GM21526 (cell line): ENCODE results near the gene AP1M1.

Experiments
- ATAC-seq: cut with Tn5 transposase; IDR thresholded peaks from one replicate; pipeline ENCODE4 v1.9.1; 2021; ENCODE audit warnings: moderate library complexity; ENCODE audit not compliant: unreplicated experiment, low FRiP score

The AP1M1 gene

DNA sequence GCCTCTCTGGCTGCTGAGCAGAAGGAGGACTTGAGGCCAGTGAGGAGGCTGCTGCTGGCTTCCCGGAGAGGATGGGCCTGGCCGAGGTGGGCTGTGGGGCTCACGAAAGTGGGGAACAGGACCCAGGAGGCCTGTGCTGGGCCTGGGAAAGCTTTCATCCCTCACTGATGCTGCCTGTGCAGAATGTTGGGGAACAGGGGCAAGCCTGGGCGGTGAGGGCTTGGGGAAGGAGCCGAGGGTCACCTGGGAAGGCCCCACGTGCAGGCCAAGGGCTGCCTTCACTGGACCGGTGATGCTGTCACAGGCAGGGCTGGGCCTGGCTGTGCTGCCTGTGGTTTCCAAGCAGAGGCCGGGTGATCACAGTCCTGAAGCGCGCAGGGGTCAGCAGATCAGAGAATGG is 9.4 kb downstream of the AP1M1 start:
- ATAC-seq, result no peak

DNA sequence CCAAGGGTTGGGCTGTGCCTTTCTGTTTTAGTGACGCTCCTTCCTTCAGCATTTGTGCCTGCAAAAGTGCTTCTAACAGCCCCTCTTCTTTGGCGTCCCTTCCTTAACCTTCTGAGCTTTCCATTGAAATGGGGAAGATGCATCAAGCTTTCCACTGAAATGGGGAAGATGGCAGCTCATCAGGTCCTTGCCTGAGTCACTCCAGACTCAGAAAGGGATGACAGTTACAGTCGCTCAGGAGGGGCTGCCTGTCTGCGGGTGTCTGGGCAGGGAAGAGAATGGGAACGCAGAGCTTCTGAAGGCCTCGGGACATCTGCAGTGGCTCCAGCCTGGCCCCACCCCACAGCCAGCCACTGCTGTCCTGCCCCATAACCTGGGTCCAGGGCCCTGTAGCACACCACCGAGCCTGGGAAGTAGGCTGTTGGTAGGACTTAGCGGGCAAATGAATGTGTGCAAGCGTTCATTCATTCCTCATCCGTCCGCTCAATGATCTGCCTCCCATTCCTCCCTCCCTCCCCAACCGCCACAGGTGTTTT is 9.8 kb downstream of the AP1M1 start:
- no peak for ATAC-seq

DNA sequence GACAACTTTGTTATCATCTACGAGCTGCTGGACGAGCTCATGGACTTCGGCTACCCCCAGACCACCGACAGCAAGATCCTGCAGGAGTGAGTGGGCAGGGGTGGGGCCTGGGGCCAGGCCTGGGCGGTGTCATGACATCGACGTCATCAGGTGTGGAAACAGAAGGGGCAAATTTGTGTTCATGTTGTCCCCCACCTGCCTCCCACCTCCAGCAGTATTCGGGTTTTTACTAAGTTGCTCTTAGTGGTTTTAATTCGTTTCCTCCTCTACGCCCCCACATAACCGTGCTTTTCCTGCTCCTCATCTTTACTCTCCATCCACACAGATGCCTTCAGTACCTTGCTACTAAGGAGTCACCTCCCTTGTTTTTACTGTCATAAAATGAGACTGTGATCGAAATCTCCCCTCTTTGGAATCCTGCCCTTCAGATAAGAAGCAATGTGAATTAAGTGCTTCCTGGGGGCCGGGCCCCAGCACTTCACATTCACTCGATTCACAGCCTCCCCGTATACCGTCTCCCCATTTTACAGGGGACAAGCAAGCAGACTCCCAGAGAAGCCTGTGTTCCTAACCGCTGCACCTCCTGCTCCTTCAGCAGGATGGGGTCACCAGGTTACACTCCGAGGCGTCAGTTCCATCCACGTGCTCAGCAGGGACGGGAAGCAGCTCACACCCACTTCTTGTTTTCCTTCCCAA is 10.5 kb downstream of the AP1M1 start:
- ATAC-seq, result no peak

DNA sequence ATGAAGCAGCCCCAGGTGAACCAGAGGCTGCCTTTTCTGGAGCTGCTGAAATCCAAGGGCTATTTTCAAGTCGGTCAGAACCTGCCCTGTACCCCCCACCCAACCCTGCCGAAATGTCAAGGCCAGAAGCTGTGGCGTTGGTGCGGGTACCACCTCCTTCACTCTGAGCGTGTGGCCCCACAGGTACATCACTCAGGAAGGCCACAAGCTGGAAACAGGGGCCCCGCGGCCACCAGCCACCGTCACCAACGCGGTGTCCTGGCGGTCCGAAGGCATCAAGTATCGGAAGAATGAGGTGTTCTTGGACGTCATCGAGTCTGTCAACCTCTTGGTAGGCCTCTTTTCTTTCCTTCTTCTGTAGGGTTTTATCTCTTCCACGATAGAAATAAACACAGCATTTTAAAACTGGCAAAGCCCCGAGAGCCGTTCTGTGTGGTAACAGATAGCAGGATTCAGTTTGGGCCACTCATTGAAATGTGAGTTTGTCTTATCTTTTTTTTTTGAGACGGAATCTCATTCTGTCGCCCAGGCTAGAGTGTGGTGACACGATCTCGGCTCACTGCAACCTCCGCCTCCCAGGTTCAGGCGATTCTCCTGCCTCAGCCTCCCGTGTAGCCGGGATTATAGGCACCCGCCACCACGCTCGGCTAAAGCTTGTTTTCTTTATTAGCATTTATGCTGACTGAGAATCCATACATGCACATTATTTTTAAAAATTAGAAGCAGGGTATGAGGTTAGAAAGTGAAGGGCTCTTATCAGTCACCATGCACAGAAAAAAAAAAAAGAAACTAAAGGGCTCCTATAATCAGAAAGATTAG is 11.3 kb downstream of the AP1M1 start:
- no peak for ATAC-seq

DNA sequence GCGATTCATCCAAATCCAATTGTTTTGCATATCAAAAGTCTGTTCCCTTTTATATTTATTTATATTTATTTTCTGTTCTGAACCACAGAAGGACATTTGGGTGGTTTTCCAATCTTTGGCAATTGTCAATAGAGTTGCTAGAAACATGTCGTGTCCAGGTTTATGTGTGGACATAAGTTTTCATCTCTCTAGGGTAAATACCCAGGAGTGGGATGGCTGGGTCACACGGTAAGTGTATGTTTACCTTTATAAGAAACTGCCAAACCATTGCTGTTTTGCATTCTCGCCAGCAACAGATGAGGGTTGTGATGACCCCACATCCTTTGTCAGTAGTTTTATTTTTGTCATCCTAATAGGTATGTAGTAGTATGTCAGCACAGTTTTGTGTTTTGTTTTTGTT is 12.5 kb downstream of the AP1M1 start:
- ATAC-seq, result no peak

DNA sequence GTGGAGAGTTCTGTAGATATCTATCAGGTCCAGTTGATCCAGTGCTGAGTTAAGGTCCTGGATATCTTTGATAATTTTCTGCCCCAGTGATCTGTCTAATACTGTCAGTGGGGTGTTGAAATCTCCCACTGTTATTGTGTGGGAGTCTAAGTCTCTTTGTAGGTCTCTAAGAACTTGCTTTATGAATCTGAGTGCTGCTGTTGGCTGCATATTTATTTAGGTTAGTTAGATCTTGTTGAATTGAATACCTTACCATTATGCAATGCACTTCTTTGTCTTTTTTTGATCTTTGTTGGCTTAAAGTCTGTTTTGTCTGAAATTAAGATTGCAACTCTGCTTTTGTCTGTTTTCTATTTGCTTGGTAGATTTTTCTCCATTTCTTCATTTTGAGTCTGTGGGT is 15.4 kb downstream of the AP1M1 start:
- no peak for ATAC-seq

DNA sequence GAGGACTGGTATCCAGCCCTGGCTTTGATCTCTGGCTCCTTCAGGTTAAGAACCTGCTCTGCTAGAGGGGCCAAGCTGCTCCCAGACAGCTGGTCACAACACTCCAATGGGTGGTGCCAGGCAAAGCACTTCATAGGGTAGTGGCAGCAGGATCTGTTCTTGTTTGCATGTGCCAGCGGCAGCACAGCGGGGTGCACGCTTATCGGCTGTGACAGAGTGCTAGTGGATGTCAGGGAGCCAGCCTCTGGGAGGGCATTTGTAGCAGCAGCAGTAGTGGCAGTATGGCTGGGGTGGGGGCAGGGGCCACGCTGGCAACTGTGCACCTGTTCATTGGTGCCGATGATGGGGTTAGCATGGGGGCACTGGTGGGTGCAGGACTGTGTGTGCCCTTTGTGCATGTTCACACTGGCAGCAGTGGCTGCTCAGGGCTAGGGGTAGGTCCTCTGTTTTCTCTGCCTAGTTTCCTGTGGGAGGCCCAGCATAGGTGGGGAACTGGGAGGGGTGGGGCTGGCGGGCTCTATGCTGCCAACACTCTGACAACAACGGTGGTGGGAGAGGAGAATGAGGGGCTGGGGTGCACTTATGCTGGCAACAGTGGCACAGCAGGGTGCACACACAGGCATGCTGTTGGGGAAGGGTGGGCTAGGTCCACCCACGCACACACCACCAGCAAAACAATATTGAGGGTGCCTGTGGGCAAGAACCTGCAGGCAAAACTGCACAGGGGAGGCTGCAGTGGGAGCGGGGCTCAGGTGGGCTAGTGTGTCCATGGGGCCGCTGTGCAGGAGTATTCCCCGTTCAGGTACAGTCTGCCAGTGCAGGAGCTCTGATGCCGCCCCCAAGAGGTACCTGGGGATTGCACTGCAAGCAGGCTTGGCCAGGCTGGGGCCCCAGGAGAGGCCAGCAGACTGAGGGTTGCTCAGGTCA is 19.3 kb downstream of the AP1M1 start:
- ATAC-seq, result no peak

DNA sequence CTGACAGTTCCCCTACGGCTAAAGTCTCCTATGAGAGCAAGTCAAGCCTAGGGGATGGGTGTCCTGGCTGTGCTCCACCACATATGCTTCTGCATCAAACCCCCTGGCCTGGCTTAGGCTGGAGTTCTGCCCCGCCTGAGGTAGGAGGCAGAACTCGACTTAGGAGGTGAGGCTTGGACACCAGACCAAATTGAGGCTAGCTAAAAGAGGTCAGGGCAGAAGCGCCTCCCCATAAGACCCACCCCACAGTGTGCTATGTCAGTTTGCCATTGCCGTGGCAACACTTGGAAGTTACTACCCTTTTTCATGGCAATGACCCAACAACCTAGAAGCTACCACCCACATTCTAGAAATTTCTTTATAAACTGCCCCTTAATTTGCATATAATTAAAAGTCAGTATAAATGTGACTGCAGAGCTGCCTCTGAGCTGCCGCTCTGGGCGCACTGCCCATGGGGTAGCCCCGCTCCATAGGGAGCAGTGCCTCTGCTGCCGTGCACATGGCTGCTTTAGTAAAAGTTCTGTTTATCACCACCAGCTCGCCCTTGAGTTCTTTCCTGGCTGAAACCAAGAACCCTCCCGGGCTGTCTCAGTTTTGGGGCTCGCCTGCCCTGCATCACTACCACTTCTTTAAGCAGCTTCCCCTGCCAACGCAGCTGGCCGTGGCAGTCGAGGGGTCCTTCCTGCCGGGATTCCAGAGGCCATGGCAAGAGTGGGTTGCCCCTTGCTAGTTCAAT is 20.2 kb downstream of the AP1M1 start:
- no peak for ATAC-seq

DNA sequence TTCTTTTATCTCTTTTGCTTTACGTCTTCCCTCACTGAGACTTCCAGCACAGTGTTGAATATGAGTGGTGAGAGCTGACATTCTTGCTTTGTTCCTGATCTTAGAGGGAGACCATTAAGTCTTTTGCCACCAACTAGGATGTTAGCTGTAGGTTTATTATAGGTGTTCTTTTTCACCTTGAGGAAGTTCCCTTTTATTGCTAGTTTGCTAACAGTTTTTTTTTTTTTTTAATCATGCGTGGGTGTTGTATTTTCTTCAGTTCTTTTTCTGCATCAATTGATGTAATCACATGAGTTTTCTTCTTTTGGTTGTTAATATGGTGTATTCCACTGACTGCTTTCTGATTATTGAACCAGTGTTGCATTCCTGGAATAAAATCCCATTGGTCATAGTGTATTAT is 21.1 kb downstream of the AP1M1 start:
- ATAC-seq, result no peak

DNA sequence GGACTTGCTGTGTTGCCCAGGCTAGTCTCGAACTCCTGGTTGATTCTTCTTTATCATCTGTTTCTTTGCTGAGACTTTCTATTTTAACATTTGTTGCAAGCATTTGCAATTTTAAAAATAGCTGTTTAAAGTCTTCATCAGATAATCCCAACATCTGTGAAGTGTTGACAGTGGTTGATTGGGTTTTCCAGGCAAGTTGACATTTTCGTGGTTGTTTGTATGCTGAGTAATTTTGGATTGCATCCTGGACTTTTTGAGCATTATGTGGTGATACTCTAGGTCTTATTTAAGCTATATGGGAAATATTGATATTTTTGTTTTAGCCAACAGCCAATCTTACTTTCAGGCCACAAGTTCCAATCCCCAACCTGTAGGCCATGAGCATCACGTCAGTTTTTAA is 25.1 kb downstream of the AP1M1 start:
- ATAC-seq, result no peak

DNA sequence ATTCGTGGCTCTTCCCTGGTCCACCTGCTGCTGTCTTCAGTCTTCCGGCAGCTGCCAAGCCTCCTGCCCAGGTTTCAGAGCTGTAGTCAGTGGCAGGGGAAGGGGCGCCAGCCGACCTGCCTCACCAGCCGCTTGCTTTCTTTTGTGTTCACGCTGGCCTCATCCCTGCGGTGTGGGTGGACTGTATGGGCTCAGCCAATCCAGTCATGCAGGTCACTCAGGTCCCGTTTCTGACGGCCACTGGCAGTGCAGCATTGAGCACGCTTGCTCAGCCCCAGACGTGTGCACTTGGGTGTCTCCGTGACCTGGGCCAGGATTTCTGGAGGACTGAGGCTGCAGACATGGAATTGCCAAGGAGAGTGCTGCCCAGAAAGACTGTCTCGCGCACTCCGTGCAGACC is 26.0 kb downstream of the AP1M1 start:
- no peak for ATAC-seq

DNA sequence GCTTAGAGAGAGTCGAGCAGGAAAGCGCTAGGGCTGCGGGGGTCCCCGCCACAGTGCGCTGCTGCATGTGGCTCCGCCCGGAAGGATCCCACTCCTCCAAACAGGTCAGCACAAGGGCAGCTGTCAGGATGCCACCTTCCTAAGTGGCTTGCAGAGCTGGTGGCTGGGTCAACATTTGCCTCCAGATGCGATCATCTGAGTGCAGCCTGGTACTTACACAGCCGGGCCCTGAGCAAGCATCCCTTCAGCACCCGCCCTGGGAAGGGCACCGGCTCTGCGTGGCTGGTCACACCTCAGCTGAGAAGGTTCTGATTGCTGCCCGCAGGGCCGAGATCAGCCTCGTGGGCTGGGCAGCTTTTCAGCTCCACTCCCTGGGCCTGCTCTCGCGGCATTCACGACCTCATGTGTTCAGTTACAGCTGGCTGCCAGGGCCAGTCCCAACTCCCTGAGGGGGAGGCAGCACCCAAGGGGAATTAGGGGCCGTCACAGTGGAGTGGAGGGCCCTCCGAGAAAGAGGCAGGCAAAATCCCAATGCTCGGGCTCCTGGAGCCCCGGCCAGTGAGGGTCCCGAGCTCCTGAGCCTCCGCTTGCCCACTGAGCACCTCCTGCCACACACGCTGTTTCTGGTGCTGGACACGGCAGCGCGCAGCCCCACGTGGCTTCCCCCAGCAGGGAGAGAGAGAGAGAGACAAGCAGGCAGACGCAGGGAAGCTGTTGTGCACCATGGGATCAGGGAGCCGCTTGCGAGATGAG is 26.8 kb downstream of the AP1M1 start:
- no peak for ATAC-seq

DNA sequence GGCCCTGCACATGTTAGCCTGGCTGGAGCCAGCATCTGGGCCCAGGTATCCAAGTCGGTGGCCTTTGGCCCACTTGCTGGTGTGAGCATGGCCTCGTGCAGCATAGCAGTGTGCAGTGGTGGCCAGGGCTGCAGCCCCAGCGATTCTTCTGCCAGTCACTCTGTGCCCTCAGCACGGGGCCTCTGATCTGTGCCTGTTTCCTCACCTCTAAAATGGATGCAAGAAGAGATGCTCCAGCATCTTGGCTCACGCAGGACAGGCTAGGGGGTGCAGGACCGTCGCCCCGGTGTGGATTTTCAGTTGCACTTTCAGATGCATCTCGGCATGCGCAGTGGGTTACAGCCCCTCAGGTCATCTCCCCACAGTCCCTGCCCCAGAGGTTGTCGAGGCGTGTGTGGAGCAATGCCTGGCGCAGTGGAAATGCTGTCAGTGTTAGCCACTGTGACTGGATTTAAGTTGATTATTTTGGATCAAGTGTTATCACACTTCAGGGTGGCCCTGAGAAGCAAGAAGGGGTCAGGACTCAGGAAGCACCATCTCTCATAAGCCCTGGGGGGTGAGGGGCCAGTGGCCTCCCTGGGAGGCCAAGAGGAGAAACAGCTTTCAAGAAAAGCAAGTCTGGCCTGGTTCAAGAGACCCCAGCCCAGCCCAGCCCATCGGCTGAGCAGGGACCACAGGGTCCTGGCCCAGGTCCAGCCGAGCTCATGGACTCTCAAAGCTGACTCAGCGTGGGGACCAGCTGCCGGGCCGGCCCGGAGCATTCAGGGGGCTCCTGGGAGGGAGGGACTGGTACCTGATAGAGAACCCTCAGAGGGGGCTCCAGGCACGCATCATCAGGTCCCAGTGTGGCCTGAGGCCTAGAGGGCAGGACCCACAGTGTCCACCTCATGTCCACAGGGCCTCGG is 27.8 kb downstream of the AP1M1 start:
- no peak for ATAC-seq

DNA sequence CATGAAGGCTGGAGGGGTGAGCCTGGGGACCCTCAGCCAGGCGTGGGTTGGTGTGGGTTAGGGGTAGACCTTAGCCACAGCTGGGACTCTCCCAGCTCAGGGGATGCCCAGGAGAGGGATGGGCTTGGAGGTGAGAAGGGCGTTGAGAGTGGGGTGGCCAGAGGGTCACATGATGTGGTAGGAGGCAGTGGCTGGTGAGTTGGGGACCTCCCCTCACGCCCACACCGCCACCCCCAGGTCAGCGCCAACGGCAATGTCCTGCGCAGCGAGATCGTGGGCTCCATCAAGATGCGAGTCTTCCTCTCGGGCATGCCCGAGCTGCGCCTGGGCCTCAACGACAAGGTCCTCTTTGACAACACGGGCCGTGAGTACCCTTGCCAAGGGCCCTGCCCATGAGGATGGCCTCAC is 28.5 kb downstream of the AP1M1 start:
- no peak for ATAC-seq

DNA sequence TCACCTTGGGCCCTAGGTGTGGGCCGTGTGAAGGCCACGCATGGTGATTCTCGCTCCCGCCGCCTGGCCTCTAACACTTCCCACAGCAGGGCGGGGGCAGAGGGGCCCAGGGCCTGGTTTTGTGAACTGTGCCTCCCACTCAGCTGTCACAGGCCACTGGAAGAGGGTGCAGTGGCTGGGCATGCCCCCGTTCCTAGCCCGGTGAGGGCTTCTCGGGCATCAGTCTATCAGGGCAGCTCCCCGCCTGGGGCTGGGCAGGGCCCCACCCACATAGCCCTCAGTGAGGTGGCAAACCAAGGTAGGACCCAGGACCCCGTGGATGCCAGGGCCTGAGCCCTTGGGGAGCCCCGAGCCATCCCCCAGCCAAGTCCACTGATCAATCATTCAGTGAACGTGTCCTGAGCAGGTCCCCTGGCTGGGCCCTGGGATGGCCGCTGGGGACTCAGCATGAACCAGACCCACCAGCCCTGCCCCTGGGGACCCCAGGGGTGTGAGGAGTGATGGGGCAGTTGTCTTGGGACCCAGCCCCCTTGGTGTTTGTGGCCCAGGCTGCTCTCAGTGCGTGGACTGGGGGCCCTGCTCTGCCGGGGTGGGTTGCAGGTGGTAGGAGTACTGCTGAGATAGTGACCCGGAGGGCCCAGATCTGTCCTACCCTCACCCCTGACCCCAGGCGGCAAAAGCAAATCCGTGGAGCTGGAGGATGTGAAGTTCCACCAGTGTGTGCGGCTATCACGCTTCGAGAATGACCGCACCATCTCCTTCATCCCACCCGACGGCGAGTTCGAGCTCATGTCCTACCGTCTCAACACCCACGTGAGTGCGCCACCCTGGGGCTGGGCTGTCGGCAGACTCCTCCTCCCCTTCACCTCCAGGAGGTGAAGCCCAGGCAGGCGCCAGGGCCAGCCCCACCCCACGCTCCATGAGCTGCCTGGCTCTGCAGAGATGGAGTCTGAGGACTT is 29.4 kb downstream of the AP1M1 start:
- no peak for ATAC-seq

DNA sequence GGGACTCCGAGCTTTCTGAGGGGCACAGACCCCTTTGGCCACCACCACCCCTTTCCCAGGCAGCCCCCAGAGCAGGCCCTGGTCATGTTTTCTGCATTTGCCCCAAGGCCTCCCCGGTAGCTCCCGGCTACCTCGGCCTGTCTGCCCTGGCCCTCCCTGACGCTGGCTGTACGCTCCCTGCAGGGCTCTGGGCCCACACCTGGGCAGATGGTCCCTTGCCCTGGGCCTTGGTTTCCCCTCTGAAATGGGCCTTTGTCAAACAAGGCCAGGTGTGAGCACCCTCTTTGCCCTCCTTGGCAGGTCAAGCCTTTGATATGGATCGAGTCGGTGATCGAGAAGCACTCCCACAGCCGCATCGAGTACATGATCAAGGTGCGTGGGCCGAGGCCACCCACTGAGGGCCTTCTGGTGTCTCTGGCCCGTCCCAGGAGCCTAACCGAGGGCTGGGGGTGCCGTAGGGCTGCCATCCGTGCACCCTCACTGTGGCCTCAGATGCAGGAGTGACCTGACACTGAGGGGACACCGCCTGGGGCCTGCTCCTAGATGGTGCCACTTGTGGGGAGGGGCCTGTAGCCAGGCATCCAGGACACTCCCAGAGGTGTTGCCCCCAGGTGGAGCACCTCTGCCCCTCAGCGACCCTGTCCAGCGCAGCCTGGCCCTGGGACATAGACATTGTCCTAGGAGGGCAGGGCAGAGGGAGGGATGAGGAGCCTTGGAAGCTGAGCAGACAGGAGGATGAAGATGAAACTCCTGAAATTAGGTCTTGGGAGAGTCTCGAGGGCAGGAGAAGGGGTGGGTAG is 30.3 kb downstream of the AP1M1 start:
- ATAC-seq, result no peak
